ENCODE data around the gene RPL9.

The RPL9 gene

GRCh38 chr4:39472396-39472795 lies 13.7 kb upstream of the RPL9 start:
- TF ChIP-seq CTCF (IDR thresholded peaks at IDR 0.05), result no peak

- TF ChIP-seq CTCF (IDR thresholded peaks at IDR 0.05), result no peak
Observed at GRCh38 chr4:39470402-39470801, 11.7 kb upstream of the RPL9 start.

GRCh38 chr4:39469429-39470077 lies 10.8 kb upstream of the RPL9 start:
- TF ChIP-seq CTCF (IDR thresholded peaks at IDR 0.05), result peak; percentile 91

- TF ChIP-seq CTCF (IDR thresholded peaks at IDR 0.05), result no peak
Observed at GRCh38 chr4:39467464-39467863, 8.7 kb upstream of the RPL9 start.

GRCh38 chr4:39466747-39467146 lies 8.0 kb upstream of the RPL9 start:
- no peak for TF ChIP-seq CTCF (IDR thresholded peaks at IDR 0.05)

GRCh38 chr4:39464886-39465501 lies 6.3 kb upstream of the RPL9 start:
- no peak; the same call in 1 of the 2 replicates for TF ChIP-seq CTCF (IDR thresholded peaks at IDR 0.05)

- no peak for TF ChIP-seq CTCF (IDR thresholded peaks at IDR 0.05)
Observed at GRCh38 chr4:39456946-39457763, 1.6 kb downstream of the RPL9 start.
